HG02981 (cell line): Measurements from ENCODE around the gene CCL22.
"Not testable (repeated sequence)": the region's sequence is repeated elsewhere in the genome, so short reads cannot be mapped to it uniquely, and the experiment has no call there.

ENCODE experiments used
- ATAC-seq: cut with Tn5 transposase; IDR thresholded peaks from one replicate; pipeline ENCODE4 v1.9.1; 2021; ENCODE audit warnings: mild to moderate bottlenecking, moderate library complexity; ENCODE audit not compliant: unreplicated experiment

Gene CCL22

GRCh38 chr16:57374067-57374534 is 15.5 kb downstream of the CCL22 start:
- no peak for ATAC-seq

- not testable (repeated sequence) for ATAC-seq
Observed at GRCh38 chr16:57374925-57375465, 16.4 kb downstream of the CCL22 start.

GRCh38 chr16:57376313-57376818 is 17.8 kb downstream of the CCL22 start:
- no peak for ATAC-seq

GRCh38 chr16:57377080-57377841 is 18.7 kb downstream of the CCL22 start:
- peak; percentile 70 for ATAC-seq

- ATAC-seq = no peak
Observed at GRCh38 chr16:57379579-57379978, 21.0 kb downstream of the CCL22 start.

- no peak for ATAC-seq
Observed at GRCh38 chr16:57380671-57381462, 22.3 kb downstream of the CCL22 start.

GRCh38 chr16:57381791-57382534 is 23.4 kb downstream of the CCL22 start:
- no peak for ATAC-seq

- no peak for ATAC-seq
Observed at GRCh38 chr16:57382535-57383275, 24.1 kb downstream of the CCL22 start.

GRCh38 chr16:57383276-57384247 is 25.0 kb downstream of the CCL22 start:
- ATAC-seq = no peak

- no peak for ATAC-seq
Observed at GRCh38 chr16:57384248-57385070, 25.9 kb downstream of the CCL22 start.

GRCh38 chr16:57385083-57385482 is 26.5 kb downstream of the CCL22 start:
- ATAC-seq = no peak

GRCh38 chr16:57386381-57386951 is 27.9 kb downstream of the CCL22 start:
- no peak for ATAC-seq

GRCh38 chr16:57387598-57388354 is 29.2 kb downstream of the CCL22 start:
- ATAC-seq = no peak

GRCh38 chr16:57388359-57389086 is 29.9 kb downstream of the CCL22 start:
- ATAC-seq = no peak

- no peak for ATAC-seq
Observed at GRCh38 chr16:57389087-57389468, 30.5 kb downstream of the CCL22 start.

- no peak for ATAC-seq
Observed at GRCh38 chr16:57390636-57391295, 32.2 kb downstream of the CCL22 start.
